Effector CD8-positive, alpha-beta T cell (primary cell): Measurements from ENCODE around the gene BPIFA1.

Experiments used
- DNase-seq: peaks from one replicate; lab custom pipeline; 2025; lab: John Stamatoyannopoulos, UW

The BPIFA1 gene

GRCh38 chr20:33277471-33278441 is 42.0 kb downstream of the BPIFA1 start:
- DNase-seq = no peak

GRCh38 chr20:33278700-33279099 is 42.9 kb downstream of the BPIFA1 start:
- no peak for DNase-seq

- DNase-seq = no peak
These were observed 43.6 kb downstream of the BPIFA1 start for GRCh38 chr20:33279261-33279910.

- DNase-seq = no peak
These were observed 44.3 kb downstream of the BPIFA1 start for GRCh38 chr20:33280000-33280680.

GRCh38 chr20:33280775-33281174 is 45.0 kb downstream of the BPIFA1 start:
- DNase-seq = no peak

- DNase-seq = no peak
These were observed 45.9 kb downstream of the BPIFA1 start for GRCh38 chr20:33281550-33282146.

GRCh38 chr20:33282196-33282934 is 46.6 kb downstream of the BPIFA1 start:
- no peak for DNase-seq

GRCh38 chr20:33282991-33283555 is 47.3 kb downstream of the BPIFA1 start, which contains the start of gene BPIFB1:
BPIFB1 (plus strand) TSS chr20:33283214; CDS start chr20:33286074, 2,860 bp downstream.
- DNase-seq = no peak

- no peak for DNase-seq
These were observed 48.5 kb downstream of the BPIFA1 start for GRCh38 chr20:33284284-33284683.

GRCh38 chr20:33284937-33285336 is 49.1 kb downstream of the BPIFA1 start:
- no peak for DNase-seq

- no peak for DNase-seq
These were observed 50.2 kb downstream of the BPIFA1 start for GRCh38 chr20:33285861-33286495.

- no peak for DNase-seq
These were observed 52.1 kb downstream of the BPIFA1 start for GRCh38 chr20:33287884-33288283.

- no peak for DNase-seq
These were observed 55.1 kb downstream of the BPIFA1 start for GRCh38 chr20:33290852-33291251.

GRCh38 chr20:33291416-33291815 is 55.6 kb downstream of the BPIFA1 start:
- no peak for DNase-seq

- peak; percentile 48 for DNase-seq
These were observed 56.1 kb downstream of the BPIFA1 start for GRCh38 chr20:33291830-33292355.
